T-helper 1 cell treated with Interleukin-12 subunit alpha and Interleukin-12 subunit beta and Interleukin-4 antibody, amounts not matched to agents 30 ng/mL and 1 ng/mL, for 36 hours (primary cell): Measurements from ENCODE around the gene HPN. TPM values are rescaled to one million over a fixed set of nuclear protein-coding genes. Genes with fewer than 3 reads are reported as not detected.

Experiments used
- intact Hi-C: fragments of 100-400 bp; cut with micrococcal nuclease; formaldehyde crosslinking; loops from one replicate; pipeline ENCODE4 v1.15.1; 2024
- total RNA-seq: library from RNA; stranded (reverse); gene quantifications from 2 replicates; pipeline ENCODE4 v1.2.3, GENCODE V29; 2022

The HPN gene
- total RNA-seq, 1 donor from 2014 or later = not detected

- intact Hi-C loops = no loop called here
Measured at GRCh38 chr19:35059799-35060091, 18.2 kb downstream of the HPN start.

GRCh38 chr19:35060160-35060855, 18.8 kb downstream of the HPN start:
- intact Hi-C loops = no loop called here

GRCh38 chr19:35061583-35062373, 20.3 kb downstream of the HPN start:
- intact Hi-C loops = no loop called here

- intact Hi-C loops = no loop called here
Measured at GRCh38 chr19:35062942-35063341, 21.4 kb downstream of the HPN start.

GRCh38 chr19:35063940-35064818, 22.7 kb downstream of the HPN start:
- intact Hi-C loops = no loop called here

GRCh38 chr19:35065574-35065973, 24.1 kb downstream of the HPN start:
- intact Hi-C loops = no loop called here

- intact Hi-C loops = loop anchor here (2.0 kb wide), 1 partner anchor 49 kb away; the partner anchor contains the start of gene FXYD3
Measured at GRCh38 chr19:35066121-35066520, 24.6 kb downstream of the HPN start.

GRCh38 chr19:35066691-35067563, 25.4 kb downstream of the HPN start:
- intact Hi-C loops = loop anchor here (1.0 to 2.0 kb wide), 8 partner anchors 23 to 428 kb away; partner anchors contain the start of genes FXYD3 and LGI4

GRCh38 chr19:35068941-35069634, 27.6 kb downstream of the HPN start:
- intact Hi-C loops = no loop called here

GRCh38 chr19:35069696-35070095, 28.2 kb downstream of the HPN start:
- intact Hi-C loops = no loop called here

- intact Hi-C loops = no loop called here
Measured at GRCh38 chr19:35070471-35070870, 28.9 kb downstream of the HPN start.

GRCh38 chr19:35073516-35073915, 32.0 kb downstream of the HPN start:
- intact Hi-C loops = no loop called here

GRCh38 chr19:35073941-35074340, 32.4 kb downstream of the HPN start:
- intact Hi-C loops = no loop called here

- intact Hi-C loops = no loop called here
Measured at GRCh38 chr19:35074426-35075201, 33.1 kb downstream of the HPN start.

- intact Hi-C loops = no loop called here
Measured at GRCh38 chr19:35075202-35076025, 33.9 kb downstream of the HPN start.

GRCh38 chr19:35076026-35076370, 34.5 kb downstream of the HPN start:
- intact Hi-C loops = no loop called here

GRCh38 chr19:35076657-35077056, 35.1 kb downstream of the HPN start:
- intact Hi-C loops = no loop called here

- intact Hi-C loops = no loop called here
Measured at GRCh38 chr19:35077411-35078223, 36.1 kb downstream of the HPN start.
